Activated naive CD4-positive, alpha-beta T cell treated with Interleukin-2 at 50 U/mL for 16 hours (primary cell): Measurements from ENCODE around the gene NEDD4L.
A peak's percentile ranks its signal among the peaks of the same experiment; 100 is the strongest.
"Not testable (repeated sequence)": the region's sequence is repeated elsewhere in the genome, so short reads cannot be mapped to it uniquely, and the experiment has no call there.

Source experiments
- DNase-seq: peaks from one replicate; pipeline ENCODE4 v3.0.0-alpha.2; 2020

Gene NEDD4L

GRCh38 chr18:58407649-58408407, 363.8 kb downstream of the NEDD4L start:
- DNase-seq: no peak

DNA sequence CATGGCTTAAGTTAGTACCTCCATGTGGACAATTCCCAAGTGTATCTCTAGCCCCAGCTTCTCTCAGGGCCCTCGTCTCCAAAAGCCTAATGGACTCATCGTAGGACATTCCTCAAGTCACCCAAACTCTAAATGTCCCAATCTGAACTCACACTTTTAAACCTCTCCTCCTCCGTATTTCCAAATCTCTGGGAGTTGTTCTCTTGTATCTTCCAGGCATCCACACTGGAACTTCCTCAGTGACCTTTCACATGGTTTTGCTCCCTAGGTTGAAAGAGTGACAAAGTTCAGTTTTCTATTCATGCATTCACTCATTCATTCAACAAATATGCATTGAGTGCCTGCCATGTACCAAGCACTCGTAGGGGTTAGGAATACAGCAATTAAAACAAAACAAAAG, 364.6 kb downstream of the NEDD4L start:
- DNase-seq: no peak

DNA sequence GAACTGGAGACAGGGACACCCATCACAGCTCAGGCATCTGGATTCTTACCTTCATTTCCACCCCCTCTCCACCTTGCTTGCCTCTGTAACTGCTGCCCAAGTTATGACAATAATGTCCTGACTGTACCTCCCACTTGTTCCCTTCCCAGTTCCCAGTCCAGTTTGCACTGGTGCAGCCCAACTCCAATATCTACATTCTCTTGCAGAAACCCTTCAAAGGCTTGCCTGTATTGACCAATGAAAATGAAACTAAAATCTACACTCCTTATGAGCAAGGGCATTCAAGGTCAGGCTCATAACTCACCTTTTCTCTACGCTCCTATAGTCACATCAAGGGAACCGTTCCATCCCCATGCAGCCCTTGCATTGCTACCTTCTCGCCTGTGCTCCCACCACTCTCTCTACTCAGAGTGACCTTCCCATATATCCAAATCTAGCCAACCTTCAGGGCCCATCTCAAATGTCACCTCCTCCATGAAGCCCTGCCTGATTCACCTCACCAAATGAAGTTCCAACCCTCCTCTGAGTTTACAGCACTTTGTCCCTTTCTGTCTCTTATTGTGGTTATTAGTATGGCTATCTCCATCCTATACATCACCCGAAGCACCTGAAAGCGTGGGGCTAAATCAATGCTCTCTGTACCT, 365.9 kb downstream of the NEDD4L start:
- no peak for DNase-seq

DNA sequence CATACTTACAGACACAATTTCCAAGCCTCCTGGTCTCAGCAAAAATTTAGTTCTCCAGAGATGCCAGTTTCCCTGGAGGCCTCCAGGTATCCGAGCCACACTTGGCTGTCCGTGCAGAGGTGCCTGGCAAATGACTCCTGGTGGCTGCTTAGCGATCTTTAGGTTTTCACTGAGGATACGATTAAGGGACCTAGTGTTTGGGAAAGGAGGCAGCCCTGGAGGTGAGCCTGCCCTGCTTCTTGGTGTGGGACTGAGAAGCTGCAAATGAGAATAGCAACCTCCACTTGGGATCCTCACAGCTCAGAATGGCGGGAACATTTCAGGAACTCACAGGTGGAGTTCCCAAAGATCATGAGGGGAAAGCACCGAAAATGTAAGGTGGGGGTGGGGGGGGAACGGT, 367.3 kb downstream of the NEDD4L start:
- no peak for DNase-seq

DNA sequence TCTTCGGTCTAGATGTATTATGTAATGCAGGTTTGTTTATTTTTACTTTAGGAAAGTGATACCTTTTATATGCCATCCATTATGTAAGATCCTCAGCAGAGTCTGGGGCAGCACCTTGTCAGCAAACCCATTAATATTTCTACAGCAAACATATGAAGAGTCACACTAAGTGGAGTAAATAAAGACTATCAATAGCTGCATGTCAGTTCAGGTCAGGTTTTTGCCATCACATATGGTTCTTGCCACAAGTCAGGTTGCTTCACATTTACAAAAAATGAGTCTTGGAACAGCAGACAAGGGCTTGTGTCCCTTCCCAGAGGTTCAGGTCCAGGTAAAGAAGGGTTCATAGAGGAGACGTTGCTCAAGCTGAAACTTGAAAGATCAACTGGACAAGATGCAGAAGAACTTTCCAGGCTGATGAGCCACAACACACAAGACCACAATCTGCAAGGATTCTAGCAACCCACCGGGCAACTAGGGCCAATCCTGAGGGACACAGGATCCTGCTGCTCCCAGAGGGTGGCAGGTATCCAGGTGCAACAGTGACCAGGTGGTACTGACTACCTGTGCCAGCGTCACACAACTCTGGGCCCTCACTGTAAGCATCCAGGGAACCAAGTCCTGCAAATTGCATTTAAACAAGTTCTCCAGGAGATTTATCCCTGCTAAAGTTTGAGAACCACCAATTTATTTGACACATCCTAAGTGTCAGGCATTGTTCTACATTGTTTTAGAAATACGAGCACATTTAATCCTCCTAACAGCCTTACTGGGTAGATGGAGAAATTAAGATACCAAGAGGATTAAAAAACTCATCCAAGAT, 369.0 kb downstream of the NEDD4L start:
- no peak for DNase-seq

GRCh38 chr18:58413667-58414628, 369.9 kb downstream of the NEDD4L start:
- no peak for DNase-seq

DNA sequence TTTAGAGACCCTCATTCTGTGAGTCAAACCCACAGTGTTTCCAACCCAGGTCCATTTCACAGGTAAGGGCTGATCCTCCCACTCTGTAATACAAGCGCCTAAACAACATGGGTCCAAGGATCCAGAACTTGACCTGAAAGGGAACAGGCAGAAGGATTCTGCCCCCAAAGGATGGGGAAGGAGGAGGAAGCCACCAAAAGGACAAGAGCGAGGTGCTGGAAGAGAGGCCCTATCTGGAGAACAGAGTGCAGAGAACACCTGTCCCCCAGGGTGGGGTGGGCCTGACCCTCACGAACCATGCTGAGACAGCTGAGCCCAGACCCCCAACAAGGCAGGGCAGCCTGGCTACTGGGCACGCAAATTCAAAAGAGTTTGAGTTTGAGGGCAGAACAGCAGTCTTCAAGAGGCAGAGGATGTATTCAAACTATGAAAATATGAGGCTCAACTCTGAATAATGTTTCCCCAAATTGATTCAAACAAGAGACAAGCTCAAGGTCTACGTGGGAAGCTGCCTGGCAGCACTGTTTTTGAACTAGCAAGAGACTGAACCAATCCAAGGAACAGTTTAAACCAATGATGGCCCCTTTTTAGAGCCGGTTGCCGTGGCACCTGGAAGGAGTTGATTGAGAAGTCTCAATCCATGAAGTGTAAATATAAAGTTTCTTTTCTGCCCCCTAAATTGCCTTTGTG, 372.1 kb downstream of the NEDD4L start:
- DNase-seq: no peak

GRCh38 chr18:58416704-58417683, 373.0 kb downstream of the NEDD4L start:
- no peak for DNase-seq

- no peak for DNase-seq
Observed at GRCh38 chr18:58417752-58418151, 373.7 kb downstream of the NEDD4L start.

- no peak for DNase-seq
Observed at GRCh38 chr18:58418361-58418760, 374.3 kb downstream of the NEDD4L start.

DNA sequence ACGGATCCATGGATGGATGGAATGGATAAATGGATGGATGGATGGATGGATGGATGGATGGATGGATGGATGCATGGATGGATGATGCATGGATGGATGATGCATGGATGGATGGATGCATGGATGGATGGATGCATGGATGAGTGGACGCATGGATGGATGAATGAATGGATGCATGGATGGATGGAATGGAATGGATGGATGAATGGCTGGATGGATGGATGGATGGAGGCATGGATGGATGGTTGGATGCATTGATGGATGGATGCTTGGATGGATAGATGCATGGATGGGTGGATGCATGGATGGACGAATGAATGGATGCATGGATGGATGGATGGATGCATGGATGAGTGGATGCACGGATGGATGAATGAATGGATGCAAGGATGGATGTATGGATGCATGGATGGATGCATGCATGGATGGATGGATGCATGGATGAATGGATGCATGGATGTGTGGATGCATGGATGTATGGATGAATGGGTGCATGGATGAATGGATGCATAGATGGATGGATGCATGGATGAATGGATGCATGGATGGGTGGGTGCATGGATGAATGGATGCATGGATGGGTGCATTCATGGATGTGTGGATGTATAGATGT, 375.7 kb downstream of the NEDD4L start:
- DNase-seq: no peak

- no peak for DNase-seq
Observed at GRCh38 chr18:58426611-58427010, 382.6 kb downstream of the NEDD4L start.

- DNase-seq: no peak
Observed at GRCh38 chr18:58427321-58427720, 383.3 kb downstream of the NEDD4L start.

DNA sequence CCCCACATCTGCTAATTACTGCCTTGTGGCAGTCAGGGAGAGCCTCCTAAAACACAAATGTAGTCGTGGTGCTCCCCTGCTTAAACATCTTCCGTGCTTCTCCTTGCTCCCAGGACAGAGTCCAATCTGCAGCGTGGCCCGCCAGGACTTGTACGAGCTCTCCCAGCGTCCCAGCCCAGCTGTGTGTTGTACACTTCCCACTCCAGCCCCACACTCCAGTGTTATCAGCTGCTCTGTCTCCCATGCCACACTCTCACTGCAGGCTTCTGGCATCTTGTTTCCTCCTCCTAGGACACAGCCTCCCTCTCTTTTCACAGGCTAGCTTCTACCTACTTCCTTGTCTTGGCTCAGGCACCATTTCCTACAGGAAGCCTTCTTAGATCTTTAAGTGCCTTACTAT, 385.4 kb downstream of the NEDD4L start:
- DNase-seq: no peak

- no peak for DNase-seq
Observed at GRCh38 chr18:58431215-58431614, 387.2 kb downstream of the NEDD4L start.

DNA sequence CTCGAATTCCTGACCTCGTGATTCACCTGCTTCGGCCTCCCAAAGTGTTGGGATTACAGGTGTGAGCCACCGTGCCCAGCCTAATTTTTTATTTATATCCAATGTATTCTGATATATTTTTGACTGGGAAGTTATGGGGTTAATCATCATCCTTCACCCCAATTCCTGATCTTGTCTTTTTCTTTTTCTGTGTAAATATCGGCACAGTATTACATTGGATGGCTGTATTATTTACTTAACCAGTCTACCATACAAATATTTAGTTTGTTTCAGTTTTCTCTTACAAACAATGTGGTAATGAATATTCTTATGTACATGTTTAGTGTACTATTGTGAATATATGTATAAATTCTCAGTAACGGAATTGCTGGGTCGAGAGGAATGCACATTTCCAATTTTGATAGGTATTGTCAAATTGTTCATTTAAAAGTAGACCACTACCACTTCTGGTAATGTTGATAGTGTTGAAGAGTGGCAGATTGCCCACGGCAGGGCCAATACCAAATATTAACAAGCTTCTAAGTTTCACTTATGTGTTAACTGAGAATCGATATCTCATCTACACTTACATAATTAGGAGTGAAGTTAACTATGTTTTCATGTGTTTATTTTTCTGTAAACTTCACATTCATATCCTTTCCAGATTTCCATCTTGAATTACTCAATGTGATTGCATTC, 388.2 kb downstream of the NEDD4L start:
- no peak for DNase-seq

DNA sequence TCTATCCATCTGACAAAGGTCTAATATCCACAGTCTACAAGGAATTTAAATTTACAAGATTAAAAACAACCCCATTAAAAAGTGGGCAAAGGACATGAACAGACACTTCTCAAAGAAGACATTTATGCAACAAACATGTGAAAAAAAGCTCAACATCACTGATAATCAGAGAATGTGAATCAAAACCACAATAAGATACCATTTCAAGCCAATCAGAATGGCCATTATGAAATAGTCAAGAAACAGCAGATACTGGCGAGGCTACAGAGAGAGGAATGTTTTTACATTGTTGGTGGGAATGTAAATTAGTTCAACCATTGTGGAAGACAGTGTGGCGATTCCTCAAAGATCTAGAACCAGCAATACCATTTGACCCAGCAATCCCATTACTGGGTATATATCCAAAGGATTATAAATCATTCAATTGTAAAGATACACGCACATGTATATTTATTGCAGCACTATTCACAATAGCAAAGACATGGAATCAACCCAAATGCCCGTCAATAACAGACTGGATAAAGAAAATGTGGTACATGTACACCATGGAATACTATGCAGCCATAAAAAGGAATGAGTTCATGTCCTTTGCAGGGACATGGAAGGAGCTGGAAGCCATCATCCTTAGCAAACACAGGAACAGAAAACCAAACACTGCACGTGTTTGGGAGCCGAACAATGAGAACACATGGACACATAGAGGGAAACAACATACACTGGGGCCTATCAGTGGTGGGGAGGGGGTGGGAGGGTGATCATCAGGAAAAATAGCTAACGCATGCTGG, 391.4 kb downstream of the NEDD4L start:
- DNase-seq: not testable (repeated sequence)

GRCh38 chr18:58438161-58438957, 394.3 kb downstream of the NEDD4L start:
- peak; percentile 2 for DNase-seq
